Measurements from ENCODE around the gene CDS2. TPM values are rescaled to one million over a fixed set of nuclear protein-coding genes. Genes with fewer than 3 reads are reported as not detected.

CDS2 gene
- total and polyA plus RNA-seq, 2 of the 13 experiments (the other 11 are each of a cell fraction or from before 2014, with no cell fraction given) = 81.3 to 153 TPM

GRCh38 chr20:5120185-5120476, 6.7 kb upstream of the CDS2 start (continued):
- TF ChIP-seq, protein P1, sequence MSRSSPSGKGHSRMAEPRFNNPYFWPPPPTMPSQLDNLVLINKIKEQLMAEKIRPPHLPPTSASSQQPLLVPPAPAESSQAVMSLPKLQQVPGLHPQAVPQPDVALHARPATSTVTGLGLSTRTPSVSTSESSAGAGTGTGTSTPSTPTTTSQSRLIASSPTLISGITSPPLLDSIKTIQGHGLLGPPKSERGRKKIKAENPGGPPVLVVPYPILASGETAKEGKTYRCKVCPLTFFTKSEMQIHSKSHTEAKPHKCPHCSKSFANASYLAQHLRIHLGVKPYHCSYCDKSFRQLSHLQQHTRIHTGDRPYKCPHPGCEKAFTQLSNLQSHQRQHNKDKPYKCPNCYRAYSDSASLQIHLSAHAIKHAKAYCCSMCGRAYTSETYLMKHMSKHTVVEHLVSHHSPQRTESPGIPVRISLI (CRISPR knock-in tag; IDR thresholded peaks at IDR 0.05; ENCODE audit: borderline replicate concordance) = no peak
- peak; percentile 79; the same call in 1 of the 2 replicates for TF ChIP-seq NR2F2 (IDR thresholded peaks at IDR 0.05; ENCODE audit: borderline replicate concordance, low read depth)
- TF ChIP-seq CTCF (CRISPR knock-in tag; IDR thresholded peaks at IDR 0.05) = no peak
- 0 out of 2 replicates have a peak, but pooled peaks have one; percentile 38 for TF ChIP-seq ZNF501 (CRISPR knock-in tag; IDR thresholded peaks at IDR 0.05)
- no peak for TF ChIP-seq ZFP41 (CRISPR knock-in tag; IDR thresholded peaks at IDR 0.05; ENCODE audit: borderline replicate concordance)
- no peak for TF ChIP-seq ZNF83 (CRISPR knock-in tag; IDR thresholded peaks at IDR 0.05; ENCODE audit: borderline replicate concordance)
- TF ChIP-seq SMAD3 (CRISPR knock-in tag; IDR thresholded peaks at IDR 0.05) = peak; percentile 72; the same call in 1 of the 2 replicates
- TF ChIP-seq NFIB (CRISPR knock-in tag; IDR thresholded peaks at IDR 0.05; ENCODE audit: borderline replicate concordance) = no peak
- peak; percentile 71; the same call in 1 of the 2 replicates for TF ChIP-seq GATAD2A (CRISPR knock-in tag; IDR thresholded peaks at IDR 0.05)
- no peak for TF ChIP-seq SP2 (CRISPR knock-in tag; IDR thresholded peaks at IDR 0.05)
- peak; percentile 33; the same call in 1 of the 2 replicates for TF ChIP-seq KAT7 (CRISPR knock-in tag; IDR thresholded peaks at IDR 0.05; ENCODE audit: borderline replicate concordance)
- TF ChIP-seq NR3C1 (CRISPR knock-in tag; IDR thresholded peaks at IDR 0.05) = no peak
- no peak for TF ChIP-seq MBD4 (IDR thresholded peaks at IDR 0.05; ENCODE audit: borderline replicate concordance, low read length)
- TF ChIP-seq KLF11 (CRISPR knock-in tag; IDR thresholded peaks at IDR 0.05) = no peak
- no peak for TF ChIP-seq ZNF513 (CRISPR knock-in tag; conservative IDR thresholded peaks at IDR 0.05)
- peak in 1 of 2 experiments; percentile 57; a peak in 1 of 4 replicates for TF ChIP-seq NR2F1 (CRISPR knock-in tag; IDR thresholded peaks at IDR 0.05)
- TF ChIP-seq STAG1 (CRISPR knock-in tag; IDR thresholded peaks at IDR 0.05) = no peak; the same call in 1 of the 2 replicates
- no peak for TF ChIP-seq SP1 (IDR thresholded peaks at IDR 0.05)
- no peak for TF ChIP-seq SP1 (CRISPR knock-in tag; IDR thresholded peaks at IDR 0.05)
- TF ChIP-seq ZNF598 (CRISPR knock-in tag; IDR thresholded peaks at IDR 0.05; ENCODE audit: borderline replicate concordance) = no peak
- no peak for TF ChIP-seq ZNF766 (CRISPR knock-in tag; IDR thresholded peaks at IDR 0.05; ENCODE audit: borderline replicate concordance)
- TF ChIP-seq IKZF4 (CRISPR knock-in tag; IDR thresholded peaks at IDR 0.05; ENCODE audit: borderline replicate concordance, low read depth, not compliant biosample characterization) = no peak
- no peak for TF ChIP-seq ZBTB46 (CRISPR knock-in tag; IDR thresholded peaks at IDR 0.05; ENCODE audit: borderline replicate concordance)
- no peak for TF ChIP-seq GABPA (IDR thresholded peaks at IDR 0.05; ENCODE audit: low read depth, low read length)
- TF ChIP-seq GABPA (CRISPR knock-in tag; IDR thresholded peaks at IDR 0.05; ENCODE audit: low read depth) = no peak; the same call in 1 of the 2 replicates

All from HepG2 (cell line).